GM23338 (cell line): ENCODE measurements around the gene CABCOCO1. TPM values are rescaled to one million over a fixed set of nuclear protein-coding genes. Genes with fewer than 3 reads are reported as not detected.

Source experiments
- ATAC-seq: fragments of 200-7000 bp; cut with Tn5 transposase; 3 replicates; pipeline ENCODE4 v1.9.1; 2020
- DNase-seq: peaks from one replicate; pipeline ENCODE4 v3.0.0-alpha.2; 2015; ENCODE audit warnings: low spot score
- H2AFZ ChIP-seq: fragments of 200-600 bp; sonication (generic); 2 replicates; pipeline ENCODE4 v1.8.0; 2016; ENCODE audit warnings: antibody characterized with exemption, mild to moderate bottlenecking, moderate library complexity
- H3F3A ChIP-seq: fragments of 200-600 bp; sonication (generic); replicated peaks from 2 replicates; pipeline ENCODE4 v1.8.0; 2017; ENCODE audit warnings: antibody characterized with exemption, mixed run types, low read depth
- H3K27ac ChIP-seq: fragments of 200-600 bp; sonication (generic); 2 replicates; pipeline ENCODE4 v1.6.1; 2016; ENCODE audit warnings: low read depth
- H3K27me3 ChIP-seq: fragments of 200-600 bp; sonication (generic); 2 replicates; pipeline ENCODE4 v1.8.0; 2016; ENCODE audit warnings: mild to moderate bottlenecking, mixed run types, moderate library complexity; ENCODE audit not compliant: insufficient read depth
- H3K36me3 ChIP-seq: fragments of 200-600 bp; sonication (generic); 2 replicates; pipeline ENCODE4 v1.8.0; 2016; ENCODE audit warnings: mild to moderate bottlenecking; ENCODE audit not compliant: insufficient read depth
- H3K4me1 ChIP-seq: fragments of 200-600 bp; sonication (generic); 2 replicates; pipeline ENCODE4 v1.8.0; 2016; ENCODE audit warnings: mild to moderate bottlenecking, moderate library complexity; ENCODE audit not compliant: insufficient read depth
- H3K4me2 ChIP-seq: fragments of 200-600 bp; sonication (generic); 2 replicates; pipeline ENCODE4 v1.7.1; 2017; ENCODE audit warnings: mixed run types
- H3K4me3 ChIP-seq: fragments of 200-600 bp; sonication (generic); 2 replicates; pipeline ENCODE4 v1.6.1; 2016; ENCODE audit warnings: mixed run types
- H3K79me2 ChIP-seq: fragments of 200-600 bp; sonication (generic); replicated peaks from 2 replicates; pipeline ENCODE4 v1.8.0; 2017; ENCODE audit warnings: mild to moderate bottlenecking; ENCODE audit not compliant: insufficient read depth
- H3K9me2 ChIP-seq: fragments of 200-600 bp; sonication (generic); 2 replicates; pipeline ENCODE4 v1.8.0; 2017; ENCODE audit not compliant: insufficient read depth
- H4K20me1 ChIP-seq: fragments of 200-600 bp; sonication (generic); replicated peaks from 2 replicates; pipeline ENCODE4 v1.8.0; 2017; ENCODE audit warnings: mild to moderate bottlenecking; ENCODE audit not compliant: insufficient read depth
- H3K27ac Mint-ChIP-seq: 2 replicates; pipeline ENCODE4 v1.8.0; 2020; ENCODE audit warnings: inconsistent platforms, mild to moderate bottlenecking, moderate library complexity, mixed read lengths
- H3K27me3 Mint-ChIP-seq: 3 replicates; pipeline ENCODE4 v1.8.0; 2022; ENCODE audit warnings: low read depth, mild to moderate bottlenecking, moderate library complexity, mixed read lengths, inconsistent platforms; ENCODE audit not compliant: insufficient read depth, poor library complexity
- H3K36me3 Mint-ChIP-seq: 3 replicates; pipeline ENCODE4 v1.8.0; 2021; ENCODE audit warnings: low read depth, mild to moderate bottlenecking, inconsistent platforms, moderate library complexity, mixed read lengths
- H3K4me1 Mint-ChIP-seq: 3 replicates; pipeline ENCODE4 v1.8.0; 2020; ENCODE audit warnings: mild to moderate bottlenecking, inconsistent platforms, mixed read lengths
- H3K4me3 Mint-ChIP-seq: 3 replicates; pipeline ENCODE4 v1.8.0; 2021; ENCODE audit warnings: moderate library complexity, mild to moderate bottlenecking, inconsistent platforms, mixed read lengths
- H3K9me3 Mint-ChIP-seq: 3 replicates; pipeline ENCODE4 v1.8.0; 2020; ENCODE audit warnings: moderate library complexity, mild to moderate bottlenecking, inconsistent platforms, mixed read lengths
- CREB1 ChIP-seq: fragments of 250-450 bp; sonication (Bioruptor Pico); IDR thresholded peaks from 2 replicates; pipeline ENCODE4 v1.5.0; 2020; ENCODE audit warnings: low read depth, mild to moderate bottlenecking, moderate library complexity
- EZH2 ChIP-seq: fragments of 200-600 bp; sonication (generic); IDR thresholded peaks from one replicate; pipeline ENCODE4 v1.8.0; 2017; ENCODE audit warnings: antibody characterized with exemption, mild to moderate bottlenecking, low read depth; ENCODE audit not compliant: unreplicated experiment
- EZH2phosphoT487 ChIP-seq: fragments of 200-600 bp; sonication (generic); IDR thresholded peaks from one replicate; pipeline ENCODE4 v1.8.1; 2018; ENCODE audit warnings: antibody characterized with exemption; ENCODE audit not compliant: unreplicated experiment
- JUNB ChIP-seq: IDR thresholded peaks from one replicate; pipeline ENCODE4 v1.6.1; 2016; ENCODE audit warnings: antibody characterized with exemption; ENCODE audit not compliant: unreplicated experiment
- NANOG ChIP-seq: IDR thresholded peaks from 2 replicates; pipeline ENCODE4 v1.6.1; 2016; ENCODE audit warnings: antibody characterized with exemption, borderline replicate concordance
- POLR2AphosphoS5 ChIP-seq: IDR thresholded peaks from 2 replicates; pipeline ENCODE4 v1.6.1; 2016; ENCODE audit warnings: antibody characterized with exemption, low read depth
- STAT1 ChIP-seq: IDR thresholded peaks from one replicate; pipeline ENCODE4 v1.6.1; 2016; ENCODE audit warnings: antibody characterized with exemption; ENCODE audit not compliant: unreplicated experiment
- ZNF114 ChIP-seq: fragments of 250-450 bp; sonication (Bioruptor Pico); IDR thresholded peaks from 2 replicates; pipeline ENCODE4 v1.5.0; 2020; ENCODE audit warnings: mild to moderate bottlenecking, moderate library complexity
- ZNF331 ChIP-seq: fragments of 250-450 bp; sonication (Bioruptor Pico); IDR thresholded peaks from 2 replicates; pipeline ENCODE4 v1.5.0; 2020; ENCODE audit warnings: low read depth, mild to moderate bottlenecking, moderate library complexity
- polyA plus RNA-seq: library from polyadenylated mRNA; unstranded; fragments of >200 nt; fragmentation: Nextera tagmentation; extraction: Ambion mirVana; gene quantifications from 2 replicates; pipeline ENCODE4 v1.2.1, GENCODE V29; 2016
- total RNA-seq: library from RNA; depleted of rRNA; stranded (reverse); fragments of >200 nt; shearing (Covaris generic); gene quantifications from 2 replicates; pipeline ENCODE4 v1.2.3, GENCODE V29; 2014
- TF ChIP-seq, protein P1 (sequence below): fragments of 250-450 bp; sonication (Bioruptor Pico); IDR thresholded peaks from 2 replicates; pipeline ENCODE4 v1.5.0; 2020; ENCODE audit warnings: mild to moderate bottlenecking, moderate library complexity
- TF ChIP-seq, protein P2 (sequence below), 2 experiments: fragments of 200-600 bp in 1 of 2; sonication (generic) in 1 of 2; conservative IDR thresholded peaks; 2 replicates each; pipeline versions ENCODE4 v1.5.1 to v1.6.1; 2016 to 2017; ENCODE audit warnings: antibody characterized with exemption in 2 of 2, low read depth in 2 of 2, mild to moderate bottlenecking in 2 of 2, moderate library complexity in 1 of 2
- TF ChIP-seq, protein P3 (sequence below): IDR thresholded peaks from 2 replicates; pipeline ENCODE4 v1.6.1; 2016; ENCODE audit warnings: antibody characterized with exemption

Gene CABCOCO1
- total and polyA plus RNA-seq, 2 experiments from 2014 or later = not detected

DNA sequence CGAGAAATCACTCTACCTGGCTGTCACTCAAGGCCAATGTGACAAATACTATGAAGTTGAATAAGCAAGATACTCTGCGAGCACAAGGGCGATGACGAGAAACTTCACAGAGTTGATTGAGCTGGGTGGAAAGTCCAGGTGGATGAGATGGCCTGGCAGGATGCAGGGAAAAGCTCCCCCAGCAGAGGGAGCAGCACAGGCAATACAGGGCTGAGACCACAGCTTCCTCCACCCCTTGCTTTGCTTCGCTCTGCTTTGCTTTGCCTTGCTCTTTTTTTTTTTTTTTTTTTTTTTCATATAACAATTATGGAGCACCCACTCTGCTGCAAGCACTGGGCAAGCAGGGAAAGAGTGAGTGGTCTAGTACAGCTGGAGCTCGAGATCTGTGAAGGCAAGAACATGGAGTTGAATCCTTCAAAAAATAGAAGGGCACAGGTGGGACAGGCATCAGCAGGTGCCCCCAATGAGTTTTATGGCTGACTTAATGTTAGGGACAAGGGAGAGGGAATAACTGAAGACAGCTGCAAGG lies 88.3 kb downstream of the CABCOCO1 start (continued):
- TF ChIP-seq, protein P1, sequence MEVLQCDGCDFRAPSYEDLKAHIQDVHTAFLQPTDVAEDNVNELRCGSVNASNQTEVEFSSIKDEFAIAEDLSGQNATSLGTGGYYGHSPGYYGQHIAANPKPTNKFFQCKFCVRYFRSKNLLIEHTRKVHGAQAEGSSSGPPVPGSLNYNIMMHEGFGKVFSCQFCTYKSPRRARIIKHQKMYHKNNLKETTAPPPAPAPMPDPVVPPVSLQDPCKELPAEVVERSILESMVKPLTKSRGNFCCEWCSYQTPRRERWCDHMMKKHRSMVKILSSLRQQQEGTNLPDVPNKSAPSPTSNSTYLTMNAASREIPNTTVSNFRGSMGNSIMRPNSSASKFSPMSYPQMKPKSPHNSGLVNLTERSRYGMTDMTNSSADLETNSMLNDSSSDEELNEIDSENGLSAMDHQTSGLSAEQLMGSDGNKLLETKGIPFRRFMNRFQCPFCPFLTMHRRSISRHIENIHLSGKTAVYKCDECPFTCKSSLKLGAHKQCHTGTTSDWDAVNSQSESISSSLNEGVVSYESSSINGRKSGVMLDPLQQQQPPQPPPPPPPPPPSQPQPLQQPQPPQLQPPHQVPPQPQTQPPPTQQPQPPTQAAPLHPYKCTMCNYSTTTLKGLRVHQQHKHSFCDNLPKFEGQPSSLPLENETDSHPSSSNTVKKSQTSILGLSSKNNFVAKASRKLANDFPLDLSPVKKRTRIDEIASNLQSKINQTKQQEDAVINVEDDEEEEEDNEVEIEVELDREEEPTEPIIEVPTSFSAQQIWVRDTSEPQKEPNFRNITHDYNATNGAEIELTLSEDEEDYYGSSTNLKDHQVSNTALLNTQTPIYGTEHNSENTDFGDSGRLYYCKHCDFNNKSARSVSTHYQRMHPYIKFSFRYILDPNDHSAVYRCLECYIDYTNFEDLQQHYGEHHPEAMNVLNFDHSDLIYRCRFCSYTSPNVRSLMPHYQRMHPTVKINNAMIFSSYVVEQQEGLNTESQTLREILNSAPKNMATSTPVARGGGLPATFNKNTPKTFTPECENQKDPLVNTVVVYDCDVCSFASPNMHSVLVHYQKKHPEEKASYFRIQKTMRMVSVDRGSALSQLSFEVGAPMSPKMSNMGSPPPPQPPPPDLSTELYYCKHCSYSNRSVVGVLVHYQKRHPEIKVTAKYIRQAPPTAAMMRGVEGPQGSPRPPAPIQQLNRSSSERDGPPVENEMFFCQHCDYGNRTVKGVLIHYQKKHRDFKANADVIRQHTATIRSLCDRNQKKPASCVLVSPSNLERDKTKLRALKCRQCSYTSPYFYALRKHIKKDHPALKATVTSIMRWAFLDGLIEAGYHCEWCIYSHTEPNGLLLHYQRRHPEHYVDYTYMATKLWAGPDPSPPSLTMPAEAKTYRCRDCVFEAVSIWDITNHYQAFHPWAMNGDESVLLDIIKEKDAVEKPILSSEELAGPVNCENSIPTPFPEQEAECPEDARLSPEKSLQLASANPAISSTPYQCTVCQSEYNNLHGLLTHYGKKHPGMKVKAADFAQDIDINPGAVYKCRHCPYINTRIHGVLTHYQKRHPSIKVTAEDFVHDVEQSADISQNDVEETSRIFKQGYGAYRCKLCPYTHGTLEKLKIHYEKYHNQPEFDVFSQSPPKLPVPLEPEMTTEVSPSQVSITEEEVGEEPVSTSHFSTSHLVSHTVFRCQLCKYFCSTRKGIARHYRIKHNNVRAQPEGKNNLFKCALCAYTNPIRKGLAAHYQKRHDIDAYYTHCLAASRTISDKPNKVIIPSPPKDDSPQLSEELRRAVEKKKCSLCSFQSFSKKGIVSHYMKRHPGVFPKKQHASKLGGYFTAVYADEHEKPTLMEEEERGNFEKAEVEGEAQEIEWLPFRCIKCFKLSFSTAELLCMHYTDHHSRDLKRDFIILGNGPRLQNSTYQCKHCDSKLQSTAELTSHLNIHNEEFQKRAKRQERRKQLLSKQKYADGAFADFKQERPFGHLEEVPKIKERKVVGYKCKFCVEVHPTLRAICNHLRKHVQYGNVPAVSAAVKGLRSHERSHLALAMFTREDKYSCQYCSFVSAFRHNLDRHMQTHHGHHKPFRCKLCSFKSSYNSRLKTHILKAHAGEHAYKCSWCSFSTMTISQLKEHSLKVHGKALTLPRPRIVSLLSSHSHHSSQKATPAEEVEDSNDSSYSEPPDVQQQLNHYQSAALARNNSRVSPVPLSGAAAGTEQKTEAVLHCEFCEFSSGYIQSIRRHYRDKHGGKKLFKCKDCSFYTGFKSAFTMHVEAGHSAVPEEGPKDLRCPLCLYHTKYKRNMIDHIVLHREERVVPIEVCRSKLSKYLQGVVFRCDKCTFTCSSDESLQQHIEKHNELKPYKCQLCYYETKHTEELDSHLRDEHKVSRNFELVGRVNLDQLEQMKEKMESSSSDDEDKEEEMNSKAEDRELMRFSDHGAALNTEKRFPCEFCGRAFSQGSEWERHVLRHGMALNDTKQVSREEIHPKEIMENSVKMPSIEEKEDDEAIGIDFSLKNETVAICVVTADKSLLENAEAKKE (CRISPR knock-in tag) = 0 out of 2 replicates have a peak, but pooled peaks have one; percentile 29
- TF ChIP-seq ZNF114 (CRISPR knock-in tag) (no peak), JUNB (no peak), NANOG (no peak)

DNA sequence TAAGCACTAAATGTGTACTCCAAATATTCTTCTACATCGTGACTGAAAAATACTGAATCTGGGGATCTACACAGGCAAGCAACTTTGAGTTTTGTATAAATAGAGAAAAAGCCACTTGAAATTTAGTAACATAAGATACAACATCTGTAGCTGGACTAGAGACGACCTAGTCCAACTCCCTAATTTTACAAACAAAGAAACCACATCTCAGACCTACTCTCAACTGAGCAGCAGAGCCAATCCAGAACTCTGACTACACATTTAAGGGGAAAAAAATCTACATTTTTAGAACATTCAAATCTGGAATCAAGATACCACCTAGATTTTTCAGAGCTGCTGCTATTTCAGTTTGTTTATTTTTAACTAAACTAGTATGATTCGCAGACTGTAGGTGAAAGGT lies 88.9 kb downstream of the CABCOCO1 start:
- H3K4me1 Mint-ChIP-seq = peaks cover 43% of the 10 kb centered on the region
- H3K9me2 ChIP-seq = no peaks in the 10 kb centered on the region
- no peaks in the 10 kb centered on the region for H3F3A ChIP-seq
- no peaks in the 10 kb centered on the region for H3K79me2 ChIP-seq
- peaks cover 2% of the 10 kb centered on the region for H3K27me3 Mint-ChIP-seq
- no peak overlapping the region for H3K27ac ChIP-seq
- no peak overlapping the region for H3K4me2 ChIP-seq
- H3K27me3 ChIP-seq = no peaks in the 10 kb centered on the region
- H4K20me1 ChIP-seq = no peaks in the 10 kb centered on the region
- ATAC-seq (no peak), DNase-seq (no peak)
- no peaks in the 10 kb centered on the region for H3K36me3 Mint-ChIP-seq
- no peaks in the 10 kb centered on the region for H3K9me3 Mint-ChIP-seq
- H2AFZ ChIP-seq = no peak overlapping the region
- H3K4me3 ChIP-seq = no peak overlapping the region
- peaks cover 46% of the 10 kb centered on the region for H3K4me1 ChIP-seq
- no peak overlapping the region for H3K27ac Mint-ChIP-seq
- H3K4me3 Mint-ChIP-seq = no peak overlapping the region
- H3K36me3 ChIP-seq = no peaks in the 10 kb centered on the region
- TF ChIP-seq EZH2phosphoT487 = no peak
- no peak for TF ChIP-seq CREB1 (CRISPR knock-in tag)
- no peak for TF ChIP-seq ZNF331
- TF ChIP-seq EZH2 = no peak
- no peak for TF ChIP-seq STAT1
- TF ChIP-seq, protein P2, sequence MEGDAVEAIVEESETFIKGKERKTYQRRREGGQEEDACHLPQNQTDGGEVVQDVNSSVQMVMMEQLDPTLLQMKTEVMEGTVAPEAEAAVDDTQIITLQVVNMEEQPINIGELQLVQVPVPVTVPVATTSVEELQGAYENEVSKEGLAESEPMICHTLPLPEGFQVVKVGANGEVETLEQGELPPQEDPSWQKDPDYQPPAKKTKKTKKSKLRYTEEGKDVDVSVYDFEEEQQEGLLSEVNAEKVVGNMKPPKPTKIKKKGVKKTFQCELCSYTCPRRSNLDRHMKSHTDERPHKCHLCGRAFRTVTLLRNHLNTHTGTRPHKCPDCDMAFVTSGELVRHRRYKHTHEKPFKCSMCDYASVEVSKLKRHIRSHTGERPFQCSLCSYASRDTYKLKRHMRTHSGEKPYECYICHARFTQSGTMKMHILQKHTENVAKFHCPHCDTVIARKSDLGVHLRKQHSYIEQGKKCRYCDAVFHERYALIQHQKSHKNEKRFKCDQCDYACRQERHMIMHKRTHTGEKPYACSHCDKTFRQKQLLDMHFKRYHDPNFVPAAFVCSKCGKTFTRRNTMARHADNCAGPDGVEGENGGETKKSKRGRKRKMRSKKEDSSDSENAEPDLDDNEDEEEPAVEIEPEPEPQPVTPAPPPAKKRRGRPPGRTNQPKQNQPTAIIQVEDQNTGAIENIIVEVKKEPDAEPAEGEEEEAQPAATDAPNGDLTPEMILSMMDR (conservative IDR thresholded peaks at IDR 0.05; ENCODE audit: low read depth in 2 of 2) = no peak
- TF ChIP-seq JUNB = no peak
- TF ChIP-seq POLR2AphosphoS5 = no peak
- TF ChIP-seq, protein P3, sequence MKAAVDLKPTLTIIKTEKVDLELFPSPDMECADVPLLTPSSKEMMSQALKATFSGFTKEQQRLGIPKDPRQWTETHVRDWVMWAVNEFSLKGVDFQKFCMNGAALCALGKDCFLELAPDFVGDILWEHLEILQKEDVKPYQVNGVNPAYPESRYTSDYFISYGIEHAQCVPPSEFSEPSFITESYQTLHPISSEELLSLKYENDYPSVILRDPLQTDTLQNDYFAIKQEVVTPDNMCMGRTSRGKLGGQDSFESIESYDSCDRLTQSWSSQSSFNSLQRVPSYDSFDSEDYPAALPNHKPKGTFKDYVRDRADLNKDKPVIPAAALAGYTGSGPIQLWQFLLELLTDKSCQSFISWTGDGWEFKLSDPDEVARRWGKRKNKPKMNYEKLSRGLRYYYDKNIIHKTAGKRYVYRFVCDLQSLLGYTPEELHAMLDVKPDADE = no peak
